HG03571 (cell line): ENCODE measurements around the gene SH3GL1.
"Not testable (repeated sequence)": the region's sequence is repeated elsewhere in the genome, so short reads cannot be mapped to it uniquely, and the experiment has no call there.

Experiments
- ATAC-seq: cut with Tn5 transposase; IDR thresholded peaks from one replicate; pipeline ENCODE4 v1.9.1; 2021; ENCODE audit not compliant: unreplicated experiment

The SH3GL1 gene

GRCh38 chr19:4363571-4364304 is 36.6 kb downstream of the SH3GL1 start:
- no peak for ATAC-seq

- no peak for ATAC-seq
Observed at GRCh38 chr19:4362831-4363545, 37.4 kb downstream of the SH3GL1 start.

- ATAC-seq: no peak
Observed at GRCh38 chr19:4362101-4362828, 38.1 kb downstream of the SH3GL1 start.

- ATAC-seq: no peak
Observed at GRCh38 chr19:4361152-4362046, 38.9 kb downstream of the SH3GL1 start.

- no peak for ATAC-seq
Observed at GRCh38 chr19:4360641-4361151, 39.7 kb downstream of the SH3GL1 start.

GRCh38 chr19:4360081-4360569 is 40.2 kb downstream of the SH3GL1 start:
- ATAC-seq: no peak

GRCh38 chr19:4359627-4360000 is 40.7 kb downstream of the SH3GL1 start:
- ATAC-seq: no peak

- no peak for ATAC-seq
Observed at GRCh38 chr19:4358709-4359626, 41.4 kb downstream of the SH3GL1 start.

- no peak for ATAC-seq
Observed at GRCh38 chr19:4357921-4358326, 42.4 kb downstream of the SH3GL1 start.

GRCh38 chr19:4357095-4357797 is 43.1 kb downstream of the SH3GL1 start:
- no peak for ATAC-seq

- ATAC-seq: no peak
Observed at GRCh38 chr19:4354897-4355296, 45.5 kb downstream of the SH3GL1 start.

- ATAC-seq: no peak
Observed at GRCh38 chr19:4354282-4354681, 46.1 kb downstream of the SH3GL1 start.

GRCh38 chr19:4352701-4353121 is 47.6 kb downstream of the SH3GL1 start:
- ATAC-seq: no peak

- ATAC-seq: no peak
Observed at GRCh38 chr19:4350726-4351125, 49.6 kb downstream of the SH3GL1 start.

GRCh38 chr19:4350111-4350510 is 50.2 kb downstream of the SH3GL1 start:
- no peak for ATAC-seq

- ATAC-seq: not testable (repeated sequence)
Observed at GRCh38 chr19:4349225-4349624, 51.1 kb downstream of the SH3GL1 start.

GRCh38 chr19:4347521-4347920 is 52.8 kb downstream of the SH3GL1 start:
- no peak for ATAC-seq

- no peak for ATAC-seq
Observed at GRCh38 chr19:4346020-4346383, 54.3 kb downstream of the SH3GL1 start.
